Amygdala (tissue), 56 donors: ENCODE results near the gene CDK12.

ENCODE experiments used
- DNase-seq, 56 donors: peaks; one replicate each; lab custom pipeline; 2025; lab: John Stamatoyannopoulos, UW

CDK12 gene

GRCh38 chr17:39547713-39548478 lies 86.6 kb downstream of the CDK12 start:
- DNase-seq: peak in 26 of 56 donors; percentile 8 to 81 (median 26)

GRCh38 chr17:39548494-39549225 lies 87.4 kb downstream of the CDK12 start:
- no peak for DNase-seq

- DNase-seq: no peak
These were observed 88.7 kb downstream of the CDK12 start for GRCh38 chr17:39549747-39550573.

DNA sequence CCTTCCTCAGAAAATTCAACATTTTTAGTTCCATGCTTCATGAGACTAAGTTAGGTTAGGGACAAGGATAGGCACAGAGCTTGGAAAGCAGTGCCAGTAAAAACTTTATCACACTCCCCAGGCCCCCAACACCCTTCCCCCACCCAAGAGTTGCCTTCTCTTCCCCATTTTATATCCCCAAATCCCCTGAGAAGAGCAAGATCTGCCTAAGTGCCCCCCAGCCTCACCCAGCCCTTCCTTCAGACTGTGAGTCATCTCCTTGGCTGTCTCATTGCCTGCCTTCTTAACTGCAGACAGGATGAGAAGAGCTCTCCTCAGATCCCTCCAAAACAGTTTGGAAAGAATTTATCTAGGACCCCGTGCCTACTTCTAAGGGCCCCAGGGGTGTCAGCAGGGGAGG lies 90.6 kb downstream of the CDK12 start:
- DNase-seq: no peak

GRCh38 chr17:39553341-39553945 lies 92.2 kb downstream of the CDK12 start:
- peak in 1 of 56 donors; percentile 9 for DNase-seq

- DNase-seq: no peak
These were observed 94.1 kb downstream of the CDK12 start for GRCh38 chr17:39555368-39555767.

DNA sequence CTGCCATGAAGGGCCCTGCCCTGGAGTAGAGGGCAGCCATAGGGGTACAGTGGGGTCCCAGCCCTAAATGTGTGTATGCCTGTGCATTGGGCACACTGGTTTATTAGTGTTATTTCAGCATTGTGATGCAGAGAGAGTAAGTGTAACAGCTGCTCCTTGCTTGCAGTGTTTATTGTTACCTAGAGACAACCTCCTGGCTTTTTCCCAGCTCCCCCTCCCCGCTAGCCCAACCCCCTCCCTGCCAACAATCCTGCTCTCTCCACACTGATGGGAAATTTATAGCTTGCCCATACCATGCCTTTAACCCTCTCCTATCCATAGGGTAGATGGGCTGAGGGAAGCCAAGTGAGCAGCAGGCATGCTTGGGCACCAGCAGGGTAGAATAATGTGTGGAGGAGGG lies 95.1 kb downstream of the CDK12 start:
- no peak for DNase-seq

DNA sequence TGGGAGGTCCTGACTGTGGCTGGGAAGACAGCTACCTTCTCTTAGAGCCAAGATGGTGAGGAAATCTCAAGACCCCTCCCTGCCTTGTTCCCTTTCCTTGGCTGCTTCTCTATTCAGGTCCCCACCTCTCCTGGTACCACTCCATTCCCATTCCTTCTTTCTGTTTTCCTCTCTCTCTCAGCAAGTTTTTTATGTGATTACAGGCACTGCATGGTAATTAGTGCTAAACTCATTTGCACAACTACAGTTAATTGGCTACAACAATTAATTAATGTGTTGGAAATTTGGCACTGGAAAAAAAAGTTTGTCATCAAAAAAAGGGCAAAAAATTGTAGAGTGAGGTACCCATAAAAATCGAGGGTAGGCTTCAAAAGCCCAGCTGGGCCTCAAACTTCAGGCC lies 101.1 kb downstream of the CDK12 start:
- no peak for DNase-seq

- no peak for DNase-seq
These were observed 101.7 kb downstream of the CDK12 start for GRCh38 chr17:39562976-39563375.

GRCh38 chr17:39563476-39563875 lies 102.2 kb downstream of the CDK12 start:
- DNase-seq: peak in 22 of 56 donors; percentile 2 to 55 (median 32)

DNA sequence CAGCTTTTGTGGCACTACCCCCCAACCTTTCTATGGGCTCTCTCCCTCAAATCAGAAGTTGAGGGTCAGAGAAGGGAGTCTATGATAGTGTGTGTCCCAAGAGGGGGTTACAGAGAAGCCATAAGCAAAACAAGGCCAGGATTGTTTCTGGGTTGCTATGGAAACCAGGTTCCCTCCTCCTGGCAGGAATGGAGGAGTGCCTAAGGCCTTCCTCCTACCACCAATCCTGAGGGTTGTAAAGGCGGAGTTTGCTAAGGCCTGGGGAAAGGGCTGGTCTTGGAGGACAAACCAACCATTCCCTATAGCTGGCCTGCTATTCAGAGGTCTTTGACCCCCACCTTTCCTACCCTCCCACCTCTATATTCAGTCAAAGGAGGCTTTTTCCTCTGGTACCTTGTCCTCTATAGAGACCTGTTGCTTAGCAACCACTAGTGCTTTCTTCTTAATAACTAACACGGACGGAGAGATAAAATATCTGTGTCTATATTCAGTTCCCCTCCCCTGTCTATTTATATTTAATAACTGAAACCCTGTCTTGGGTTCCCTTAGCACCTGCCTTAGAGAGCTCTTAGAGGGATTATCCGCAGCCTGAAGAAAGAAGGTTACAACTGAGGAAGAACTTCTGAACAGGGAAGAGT lies 103.0 kb downstream of the CDK12 start:
- DNase-seq: peak in 2 of 56 donors; percentile 5 to 10

DNA sequence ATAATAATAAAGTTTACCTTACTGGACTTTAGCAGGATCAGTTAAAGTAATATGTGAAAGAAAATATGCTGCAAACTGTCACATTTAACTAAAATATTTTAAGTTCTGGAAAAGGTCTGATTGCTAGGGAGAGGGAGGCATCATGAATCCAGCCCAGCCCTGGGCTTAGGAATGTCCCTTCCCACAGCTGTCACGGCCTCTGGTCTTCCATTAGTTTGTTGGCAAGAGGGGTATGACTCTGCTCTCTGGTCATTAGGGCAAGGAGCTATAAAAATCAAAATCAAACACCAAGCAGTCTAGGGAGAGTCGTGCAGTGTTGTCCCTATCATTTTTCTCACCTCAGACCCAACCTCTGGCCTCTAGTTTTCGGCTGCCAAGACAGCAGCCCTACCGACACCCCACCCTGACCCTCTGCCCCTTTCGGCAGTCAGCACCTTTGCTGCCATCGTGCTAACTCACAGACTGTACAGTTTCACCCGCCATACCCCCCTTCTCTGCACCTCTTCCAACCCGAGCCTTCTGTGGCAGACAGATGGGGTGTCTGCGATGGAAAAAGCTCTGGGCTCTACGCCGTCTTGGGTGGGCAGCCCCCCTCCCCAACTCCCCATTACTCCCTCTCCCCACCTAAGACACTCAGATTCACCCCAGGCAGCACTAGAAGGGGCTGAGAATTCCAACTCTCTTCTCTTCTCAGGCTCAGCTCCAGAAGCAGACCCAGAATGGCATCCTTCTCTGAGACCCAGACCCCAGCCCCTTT lies 105.0 kb downstream of the CDK12 start:
- no peak for DNase-seq

DNA sequence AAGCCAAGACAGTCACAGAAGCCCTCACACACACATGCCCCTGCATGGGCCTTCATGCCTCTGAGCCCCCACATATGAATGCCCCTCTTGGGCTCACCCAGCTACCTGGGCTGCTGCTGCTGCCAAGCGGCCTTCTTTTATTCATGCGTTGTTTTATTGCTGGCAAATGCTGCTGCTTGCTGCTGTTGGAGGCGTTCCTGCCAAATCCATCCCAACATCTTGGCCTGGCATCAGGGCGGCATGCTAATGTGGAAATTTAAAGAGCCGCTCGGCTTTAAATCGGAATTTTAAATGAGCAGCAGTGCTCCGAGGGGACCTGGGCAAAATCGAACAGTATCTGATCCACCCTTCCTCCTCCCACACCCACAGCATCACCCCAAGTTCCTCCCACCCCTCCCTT lies 107.4 kb downstream of the CDK12 start:
- DNase-seq: peak in 7 of 56 donors; percentile 10 to 39 (median 24)

DNA sequence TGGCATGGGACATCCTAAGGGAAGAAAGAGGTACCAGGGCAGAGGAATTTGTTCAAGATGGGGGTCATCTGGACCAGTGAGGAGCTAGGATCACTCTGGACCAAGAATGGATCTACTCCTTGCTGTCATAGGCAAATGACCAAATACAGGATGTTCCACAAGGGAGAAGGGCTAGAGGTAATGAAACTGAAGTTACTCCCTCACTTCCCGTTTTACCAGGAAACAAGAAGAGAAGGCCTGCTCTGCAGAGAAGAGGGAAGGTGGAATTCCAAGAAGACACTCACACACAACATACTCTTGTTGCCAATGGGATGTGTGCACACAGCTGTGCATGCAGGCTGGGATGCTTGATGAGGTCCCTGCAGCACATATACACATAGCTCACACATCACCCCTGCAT lies 107.8 kb downstream of the CDK12 start:
- DNase-seq: no peak

GRCh38 chr17:39572121-39572520 lies 110.8 kb downstream of the CDK12 start:
- no peak for DNase-seq

DNA sequence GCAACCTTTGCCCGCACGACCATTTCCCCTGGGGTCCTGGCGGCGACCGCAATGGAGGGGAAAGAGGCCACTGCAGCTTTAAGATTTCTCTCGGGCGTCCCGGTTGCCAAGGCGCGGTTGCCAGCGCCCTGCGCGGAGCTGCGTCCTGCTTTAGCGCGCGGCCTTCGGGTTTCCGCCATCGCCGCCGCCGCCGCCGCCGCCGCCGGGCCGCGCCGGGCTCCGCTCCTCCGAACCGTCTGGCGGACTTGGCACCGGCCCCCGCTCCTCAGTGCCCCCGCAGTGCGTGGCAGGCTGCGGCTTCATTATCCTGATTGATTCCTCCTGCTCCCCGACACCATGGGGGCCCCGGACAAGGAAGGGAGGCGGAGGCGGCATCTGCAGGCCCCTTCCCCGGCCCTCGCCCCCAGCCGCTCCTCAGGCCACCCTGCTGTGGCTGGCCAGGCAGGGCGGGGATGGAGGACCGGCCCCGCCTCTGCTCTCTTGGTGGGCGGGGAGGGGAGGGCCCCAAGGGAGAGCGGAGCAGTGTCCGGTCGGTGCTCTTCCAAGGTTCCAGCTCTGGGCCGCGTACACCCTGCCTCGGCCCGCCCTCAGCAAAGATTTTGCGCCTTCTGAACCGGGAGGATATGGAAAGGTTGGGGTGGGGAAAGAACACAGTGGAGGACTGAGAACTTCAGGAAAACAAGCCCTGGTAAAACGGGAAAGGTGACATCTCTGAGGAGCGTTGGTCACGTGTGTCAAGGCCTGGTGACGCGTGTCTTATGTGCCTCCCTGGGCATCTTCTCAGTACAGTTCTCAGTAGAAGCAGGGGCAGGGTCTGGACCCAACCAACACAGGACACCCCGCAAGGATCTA lies 112.4 kb downstream of the CDK12 start:
- peak in 34 of 56 donors; percentile 13 to 71 (median 44) for DNase-seq

DNA sequence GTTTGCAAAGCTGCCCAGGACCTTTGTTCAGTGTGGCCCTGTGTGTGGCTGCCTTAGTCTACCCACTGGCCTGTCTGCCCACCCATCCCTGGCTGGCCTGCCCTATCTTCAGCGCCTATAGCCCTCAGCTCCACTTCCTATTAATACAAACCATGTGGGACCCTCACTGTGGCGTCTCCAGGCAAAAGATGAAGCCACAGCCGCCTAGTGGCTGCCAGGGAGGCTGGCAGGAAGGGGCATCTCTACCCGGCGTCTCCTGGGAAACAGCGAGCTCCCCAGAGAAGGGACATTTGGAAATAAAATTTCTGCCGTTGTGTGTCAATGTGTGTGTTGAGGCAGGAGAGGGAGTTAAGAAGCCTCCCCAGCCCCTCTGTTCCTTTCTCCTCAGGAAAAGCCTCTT lies 114.9 kb downstream of the CDK12 start:
- peak in 19 of 56 donors; percentile 13 to 52 (median 33) for DNase-seq

DNA sequence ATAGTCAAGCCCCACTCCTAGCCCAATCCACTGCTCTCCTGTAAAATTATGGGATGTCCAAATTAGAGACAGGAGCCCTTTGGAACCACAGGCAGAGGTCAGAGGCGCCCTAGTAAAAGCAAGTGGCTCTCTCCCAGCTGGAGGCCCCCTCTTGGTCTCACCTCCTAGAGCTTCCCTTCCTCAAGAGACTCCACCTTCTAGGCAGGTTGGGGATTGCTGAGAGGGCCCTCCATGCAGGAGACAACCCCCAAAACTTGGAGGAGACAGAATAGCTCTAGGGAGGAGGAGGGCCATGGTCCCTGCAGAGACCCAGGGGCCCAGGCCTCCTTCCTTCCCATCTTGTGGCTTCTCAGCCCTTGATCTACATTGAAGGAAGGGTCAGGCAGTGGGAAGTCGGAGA lies 117.0 kb downstream of the CDK12 start:
- DNase-seq: no peak
